Caco-2 (cell line): ENCODE data around the gene RPN2. TPM values are rescaled to one million over a fixed set of nuclear protein-coding genes. Genes with fewer than 3 reads are reported as not detected.

Source experiments
- BruUV-seq: library from RNA; stranded (reverse); fragments of 400-500 nt; replicated peaks from 2 replicates; lab custom pipeline; 2021; lab: Mats Ljungman, UMichigan
- CTCF ChIA-PET: fragments of 300-600 bp; sonication (Branson Sonifier 250); formaldehyde crosslinking; loops from one replicate; lab custom pipeline; 2022; ENCODE audit warnings: antibody characterized with exemption; lab: Charles Lee
- POLR2A ChIA-PET: fragments of 300-600 bp; sonication (Branson Sonifier 250); formaldehyde crosslinking; loops from one replicate; lab custom pipeline; 2022; ENCODE audit warnings: antibody characterized with exemption; lab: Charles Lee
- DNase-seq, 2 experiments: peaks; one replicate each; pipeline versions ENCODE4 v3.0.0 to v3.0.0-alpha.2; 2020 to 2022
- H3K27me3 ChIP-seq: replicated peaks from 2 replicates; pipeline ENCODE4 v1.6.0; 2011; ENCODE audit warnings: low read length; ENCODE audit not compliant: control insufficient read depth, insufficient read depth
- H3K36me3 ChIP-seq: 2 replicates; pipeline ENCODE4 v1.5.1; 2011; ENCODE audit warnings: low read length; ENCODE audit not compliant: control insufficient read depth, insufficient read depth
- H3K4me1 ChIP-seq: fragments of 250-450 bp; sonication (Bioruptor Pico); 2 replicates; pipeline ENCODE4 v1.5.1; 2020; ENCODE audit warnings: mild to moderate bottlenecking
- H3K4me3 ChIP-seq: 2 replicates; pipeline ENCODE4 v1.5.1; 2011; ENCODE audit warnings: low read depth, mild to moderate bottlenecking, control low read depth, low read length
- H3K9me3 ChIP-seq: fragments of 250-450 bp; sonication (Bioruptor Pico); 2 replicates; pipeline ENCODE4 v1.5.1; 2020; ENCODE audit warnings: mild to moderate bottlenecking, moderate library complexity
- H3K27ac Mint-ChIP-seq: one replicate; pipeline ENCODE4 v1.8.0; 2022; ENCODE audit warnings: mixed read lengths; ENCODE audit not compliant: unreplicated experiment
- H3K27me3 Mint-ChIP-seq: one replicate; pipeline ENCODE4 v1.8.0; 2022; ENCODE audit warnings: mixed read lengths; ENCODE audit not compliant: insufficient read depth, unreplicated experiment
- H3K36me3 Mint-ChIP-seq: one replicate; pipeline ENCODE4 v1.8.0; 2022; ENCODE audit warnings: mild to moderate bottlenecking, mixed read lengths; ENCODE audit not compliant: insufficient read depth, unreplicated experiment
- H3K4me1 Mint-ChIP-seq: one replicate; pipeline ENCODE4 v1.8.0; 2022; ENCODE audit warnings: low read depth, mixed read lengths; ENCODE audit not compliant: unreplicated experiment
- H3K4me3 Mint-ChIP-seq: one replicate; pipeline ENCODE4 v1.8.0; 2022; ENCODE audit warnings: mild to moderate bottlenecking, moderate library complexity, mixed read lengths; ENCODE audit not compliant: unreplicated experiment
- H3K9me3 Mint-ChIP-seq: one replicate; pipeline ENCODE4 v1.8.0; 2022; ENCODE audit warnings: mixed read lengths; ENCODE audit not compliant: unreplicated experiment
- CTCF ChIP-seq, 2 experiments: fragments of 200-600 bp in 1 of 2; IDR thresholded peaks; 1 replicate in 1 of 2; 2 replicates in 1 of 2; pipeline versions ENCODE4 v1.5.1 to v1.8.0; 2011 to 2022; ENCODE audit warnings: antibody characterized with exemption in 1 of 2, control low read depth in 1 of 2, inconsistent platforms in 1 of 2, low read depth in 1 of 2, low read length in 1 of 2, mild to moderate bottlenecking in 1 of 2, moderate library complexity in 1 of 2; ENCODE audit not compliant: insufficient read depth in 1 of 2, severe bottlenecking in 1 of 2, unreplicated experiment in 1 of 2
- intact Hi-C: fragments of 100-400 bp; cut with micrococcal nuclease; formaldehyde crosslinking; loops from one replicate; pipeline ENCODE4 v1.10.0; 2022; ENCODE audit not compliant: unreplicated experiment
- total RNA-seq: library from RNA; stranded (reverse); gene quantifications from 2 replicates; pipeline ENCODE4 v1.2.3, GENCODE V29; 2022

RPN2 gene
- total RNA-seq, 1 experiment from 2014 or later = 838 TPM

DNA sequence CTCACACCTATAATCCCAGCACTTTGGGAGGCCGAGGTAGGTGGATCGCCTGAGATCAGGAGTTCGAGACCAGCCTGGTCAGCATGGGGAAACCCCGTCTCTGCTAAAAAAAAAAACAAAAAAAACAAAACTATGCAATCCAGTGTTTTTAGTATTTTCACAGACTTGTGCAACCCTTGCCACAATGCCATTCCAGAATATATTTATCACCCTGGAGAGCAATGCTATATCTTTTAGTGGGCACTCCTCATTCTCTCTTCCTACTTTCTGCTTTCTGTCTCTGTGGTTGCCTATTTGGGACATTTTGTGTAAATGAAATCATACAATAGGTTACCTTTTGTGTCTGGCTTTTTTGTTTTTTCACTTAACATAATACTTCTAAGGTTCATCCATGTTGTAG lies 39.3 kb downstream of the RPN2 start:
- intact Hi-C loops = no loop called here
- no TSS peak for BruUV-seq
- Mint-ChIP-seq H3K27me3 (no peaks in the 10 kb centered on the region), H3K4me1 (peaks cover 16% of the 10 kb centered on the region), H3K9me3 (no peaks in the 10 kb centered on the region), H3K36me3 (peaks cover 100% of the 10 kb centered on the region), H3K4me3 (no peak overlapping the region), H3K27ac (no peak overlapping the region)
- Histone ChIP-seq H3K36me3 (peaks cover 8% of the 10 kb centered on the region), H3K27me3 (no peaks in the 10 kb centered on the region), H3K9me3 (no peaks in the 10 kb centered on the region), H3K4me3 (no peak overlapping the region), H3K4me1 (no peaks in the 10 kb centered on the region)
- no peak for DNase-seq
- CTCF ChIA-PET = no interaction called here
- no peak for TF ChIP-seq CTCF (IDR thresholded peaks at IDR 0.05; ENCODE audit: insufficient read depth in 1 of 2, low read depth in 1 of 2, low read length in 1 of 2, severe bottlenecking in 1 of 2, unreplicated experiment in 1 of 2)
- POLR2A ChIA-PET = no interaction called here

- ChIA-PET POLR2A (no interaction called here), CTCF (no interaction called here)
- peaks cover 10% of the 10 kb centered on the region for H3K36me3 ChIP-seq
- intact Hi-C loops = no loop called here
- no peaks in the 10 kb centered on the region for H3K27me3 Mint-ChIP-seq
- DNase-seq = no peak
- H3K4me1 Mint-ChIP-seq = peaks cover 16% of the 10 kb centered on the region
- no peak overlapping the region for H3K27ac Mint-ChIP-seq
- no peaks in the 10 kb centered on the region for H3K27me3 ChIP-seq
- BruUV-seq = no TSS peak
- H3K4me3 ChIP-seq = no peak overlapping the region
- peaks cover 100% of the 10 kb centered on the region for H3K36me3 Mint-ChIP-seq
- H3K9me3 ChIP-seq = no peaks in the 10 kb centered on the region
- no peak overlapping the region for H3K4me3 Mint-ChIP-seq
- no peak for TF ChIP-seq CTCF (IDR thresholded peaks at IDR 0.05; ENCODE audit: insufficient read depth in 1 of 2, low read depth in 1 of 2, low read length in 1 of 2, severe bottlenecking in 1 of 2, unreplicated experiment in 1 of 2)
- H3K9me3 Mint-ChIP-seq = no peaks in the 10 kb centered on the region
- no peaks in the 10 kb centered on the region for H3K4me1 ChIP-seq
Observed at GRCh38 chr20:37218976-37219375, 39.8 kb downstream of the RPN2 start.

GRCh38 chr20:37219751-37220668 lies 40.9 kb downstream of the RPN2 start:
- Mint-ChIP-seq H3K27ac (peak overlapping the region; percentile 40), H3K36me3 (peaks cover 100% of the 10 kb centered on the region), H3K4me3 (no peak overlapping the region), H3K27me3 (no peaks in the 10 kb centered on the region), H3K4me1 (peaks cover 16% of the 10 kb centered on the region), H3K9me3 (no peaks in the 10 kb centered on the region)
- BruUV-seq = no TSS peak
- Histone ChIP-seq H3K4me1 (no peaks in the 10 kb centered on the region), H3K4me3 (no peak overlapping the region), H3K9me3 (no peaks in the 10 kb centered on the region), H3K36me3 (peaks cover 12% of the 10 kb centered on the region), H3K27me3 (no peaks in the 10 kb centered on the region)
- ChIA-PET CTCF (interaction anchor here (0.6 to 1.8 kb wide), 10 partner anchors 9 to 583 kb away, joined by 3 to 17 read pairs (median 3); no protein-coding TSS in a partner anchor), POLR2A (interaction anchor here (0.6 to 0.9 kb wide), 3 partner anchors 22 to 70 kb away, joined by 3 read pairs; partner anchors contain the start of gene MANBAL)
- intact Hi-C loops = no loop called here
- TF ChIP-seq CTCF (IDR thresholded peaks at IDR 0.05; ENCODE audit: insufficient read depth in 1 of 2, low read depth in 1 of 2, low read length in 1 of 2, severe bottlenecking in 1 of 2, unreplicated experiment in 1 of 2) = no peak
- no peak for DNase-seq
